Measurements from ENCODE around the gene PLOD1.

GRCh38 chr1:11920239-11920903 is 14.1 kb upstream of the PLOD1 start:
- TF ChIP-seq CTCF (conservative IDR thresholded peaks at IDR 0.05; ENCODE audit: low read depth, low read length), result no peak
- TF ChIP-seq EZH2 (IDR thresholded peaks at IDR 0.05; ENCODE audit: borderline replicate concordance, low read depth, low read length, poor library complexity, severe bottlenecking), result no peak

Measured in A673 (cell line).